ENCODE measurements around the gene VIL1.
A peak's percentile ranks its signal among the peaks of the same experiment; 100 is the strongest.

Gene VIL1

DNA sequence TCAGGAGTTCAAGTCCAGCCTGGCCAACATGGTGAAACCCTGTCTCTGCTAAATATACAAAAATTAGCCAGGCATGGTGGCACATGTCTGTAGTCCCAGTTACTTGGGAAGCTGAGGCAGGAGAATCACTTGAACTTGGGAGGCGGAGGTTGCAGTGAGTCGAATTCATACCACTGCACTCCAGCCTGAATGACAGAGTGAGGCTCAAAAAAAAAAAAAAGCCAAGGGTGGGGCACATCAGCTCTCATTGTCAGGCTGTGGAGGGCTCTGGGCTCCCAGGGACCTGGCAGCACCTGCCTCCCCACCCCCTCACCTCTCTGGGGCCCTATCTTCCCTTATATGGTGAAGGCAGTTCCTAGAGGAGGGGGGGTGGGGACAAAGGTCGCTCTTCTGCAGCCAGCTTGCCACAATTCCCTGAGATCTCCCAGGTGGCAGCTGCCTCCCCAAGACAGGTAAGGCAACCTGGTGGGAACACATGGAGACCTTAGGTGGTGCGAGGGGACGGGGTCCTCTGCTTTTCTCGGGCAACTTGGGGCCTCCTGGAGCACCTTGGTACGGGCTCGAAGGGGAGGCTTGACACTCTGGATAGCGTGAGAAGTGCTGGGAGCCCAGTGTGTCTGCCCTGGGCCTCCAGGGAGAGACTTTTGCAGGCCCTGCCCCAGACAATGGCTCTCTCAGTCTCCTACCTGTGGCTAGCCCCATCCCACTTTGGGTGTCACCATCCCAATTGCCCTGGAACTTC, at the start of gene VIL1:
Gene VIL1, plus strand, starts transcription at position 407 of the 742 bp plus-strand sequence. CDS start 4,656 bp downstream, outside the sequence.
- TF ChIP-seq FOXP2 (optimal IDR thresholded peaks at IDR 0.05; ENCODE audit: control extremely low read depth, extremely low read length, insufficient read depth) (no peak), EZH2 (IDR thresholded peaks at IDR 0.05) (no peak), POLR2AphosphoS5 (IDR thresholded peaks at IDR 0.05; ENCODE audit: borderline replicate concordance, low read depth, low read length) (no peak)
- no peak within 1 kb of the TSS for H3K9ac ChIP-seq (ENCODE audit: insufficient read length)
- no peak within 1 kb of the TSS for H3K27ac ChIP-seq
- no peaks in the 10 kb centered on the region for H3K9me3 ChIP-seq (ENCODE audit: low read depth, low read length)
- H3K4me3 ChIP-seq, result no peak within 1 kb of the TSS
- no peaks in the 10 kb centered on the region for H3K36me3 ChIP-seq (ENCODE audit: insufficient read depth, low read length)
- no peak for DNase-seq (ENCODE audit: low read depth, low spot score)

DNA sequence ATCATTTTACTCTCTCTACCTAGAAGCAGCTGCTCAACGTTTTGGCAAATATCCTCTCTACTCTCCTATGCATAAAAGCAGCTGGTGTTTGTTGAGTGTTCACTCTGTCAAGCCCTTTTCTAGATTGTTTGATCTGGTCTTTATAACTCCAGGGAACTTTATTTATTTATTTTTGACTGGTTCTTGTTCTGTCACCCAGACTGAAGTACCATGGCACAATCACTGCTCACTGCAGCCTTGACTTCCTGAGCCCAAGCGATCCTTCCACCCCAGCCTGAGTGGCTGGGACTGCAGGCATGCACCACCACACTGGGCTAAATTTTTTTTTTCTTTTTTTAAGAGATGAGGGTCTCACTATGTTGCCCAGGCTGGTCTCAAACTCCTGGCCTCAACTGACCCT, 49.6 kb upstream of the VIL1 start:
- Histone ChIP-seq H3K9me3 (ENCODE audit: low read depth, low read length) (no peaks in the 10 kb centered on the region), H3K36me3 (ENCODE audit: insufficient read depth, low read length) (no peaks in the 10 kb centered on the region), H3K9ac (ENCODE audit: insufficient read length) (no peak overlapping the region), H3K27ac (no peak overlapping the region), H3K4me3 (no peak overlapping the region)
- DNase-seq (ENCODE audit: low read depth, low spot score), result no peak
- TF ChIP-seq POLR2AphosphoS5 (IDR thresholded peaks at IDR 0.05; ENCODE audit: borderline replicate concordance, low read depth, low read length), result no peak
- TF ChIP-seq EZH2 (IDR thresholded peaks at IDR 0.05), result no peak
- TF ChIP-seq FOXP2 (optimal IDR thresholded peaks at IDR 0.05; ENCODE audit: control extremely low read depth, extremely low read length, insufficient read depth), result no peak

DNA sequence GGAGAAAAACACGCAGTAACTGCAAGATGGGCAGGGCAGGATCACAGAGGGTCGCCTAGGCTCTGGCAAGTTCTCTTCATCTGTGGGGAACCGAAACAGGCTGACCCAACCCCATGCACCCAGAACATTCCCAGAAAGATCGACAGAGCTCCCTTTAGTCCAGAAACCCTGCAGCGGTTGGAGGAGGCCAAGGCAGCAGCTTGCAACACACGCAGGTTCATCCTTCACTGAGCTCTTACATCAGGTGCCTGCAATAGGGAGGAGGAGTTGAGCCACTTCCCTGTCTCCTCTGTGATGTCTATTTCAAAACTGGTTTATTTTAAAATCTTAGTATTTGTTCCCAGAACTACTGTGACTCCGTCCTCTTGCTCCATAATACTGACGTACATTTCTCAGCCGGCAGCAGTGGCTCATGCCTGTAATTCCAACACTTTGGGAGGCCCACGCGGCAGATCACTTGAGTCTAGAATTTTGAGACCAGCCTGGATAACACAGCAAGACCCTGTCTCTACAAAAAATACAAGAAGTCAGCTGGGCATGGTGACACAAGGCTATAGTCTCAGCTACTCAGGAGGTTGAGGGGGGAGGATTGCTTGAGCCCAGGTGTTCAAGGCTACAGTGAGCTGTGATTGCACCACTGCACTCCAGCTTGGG, 48.4 kb upstream of the VIL1 start:
- Histone ChIP-seq H3K36me3 (ENCODE audit: insufficient read depth, low read length) (no peaks in the 10 kb centered on the region), H3K4me3 (no peak overlapping the region), H3K9ac (ENCODE audit: insufficient read length) (no peak overlapping the region), H3K9me3 (ENCODE audit: low read depth, low read length) (no peaks in the 10 kb centered on the region), H3K27ac (no peak overlapping the region)
- no peak for DNase-seq (ENCODE audit: low read depth, low spot score)
- TF ChIP-seq POLR2AphosphoS5 (IDR thresholded peaks at IDR 0.05; ENCODE audit: borderline replicate concordance, low read depth, low read length), result no peak
- no peak for TF ChIP-seq FOXP2 (optimal IDR thresholded peaks at IDR 0.05; ENCODE audit: control extremely low read depth, extremely low read length, insufficient read depth)
- no peak for TF ChIP-seq EZH2 (IDR thresholded peaks at IDR 0.05)

DNA sequence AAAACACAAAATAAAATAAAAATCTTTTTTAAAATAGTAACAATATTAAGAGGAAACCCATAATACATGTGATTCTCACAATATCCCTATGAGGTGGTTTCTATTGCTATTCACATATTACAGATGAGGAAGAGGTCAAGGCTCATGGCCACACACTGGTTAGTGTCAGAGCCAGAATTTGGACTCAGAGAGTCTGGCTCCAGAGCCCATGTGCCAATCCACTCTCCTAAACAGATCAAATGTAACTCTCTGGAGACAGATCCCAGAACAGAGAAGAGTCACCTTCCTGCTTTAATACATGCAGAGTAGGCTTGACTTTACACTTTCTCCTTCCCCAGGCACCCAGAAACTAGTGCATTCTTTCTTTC, 47.0 kb upstream of the VIL1 start:
- no peak for TF ChIP-seq POLR2AphosphoS5 (IDR thresholded peaks at IDR 0.05; ENCODE audit: borderline replicate concordance, low read depth, low read length)
- no peak for TF ChIP-seq FOXP2 (optimal IDR thresholded peaks at IDR 0.05; ENCODE audit: control extremely low read depth, extremely low read length, insufficient read depth)
- no peak for TF ChIP-seq EZH2 (IDR thresholded peaks at IDR 0.05)
- H3K36me3 ChIP-seq (ENCODE audit: insufficient read depth, low read length), result no peaks in the 10 kb centered on the region
- no peak overlapping the region for H3K4me3 ChIP-seq
- no peak overlapping the region for H3K9ac ChIP-seq (ENCODE audit: insufficient read length)
- H3K27ac ChIP-seq, result no peak overlapping the region
- H3K9me3 ChIP-seq (ENCODE audit: low read depth, low read length), result no peaks in the 10 kb centered on the region
- no peak for DNase-seq (ENCODE audit: low read depth, low spot score)

DNA sequence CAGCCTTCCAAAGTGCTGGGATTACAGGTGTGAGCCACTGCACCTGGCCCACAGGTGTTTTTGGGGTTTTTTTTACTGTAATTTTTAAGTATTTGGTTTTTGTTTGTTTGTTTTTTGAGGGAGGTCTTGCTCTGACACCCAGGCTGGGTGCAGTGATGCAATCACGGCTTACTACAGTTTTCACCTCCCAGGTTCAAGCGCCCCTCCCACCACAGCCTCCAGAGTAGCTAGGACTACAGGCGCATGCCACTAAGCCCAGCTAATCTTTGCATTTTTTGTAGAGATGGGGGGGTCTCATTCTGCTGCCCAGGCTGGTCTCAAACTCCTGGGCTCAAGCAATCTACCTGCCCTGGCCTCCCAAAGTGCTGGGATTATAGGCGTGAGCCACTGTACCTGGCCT, 44.1 kb upstream of the VIL1 start:
- no peak for TF ChIP-seq FOXP2 (optimal IDR thresholded peaks at IDR 0.05; ENCODE audit: control extremely low read depth, extremely low read length, insufficient read depth)
- Histone ChIP-seq H3K36me3 (ENCODE audit: insufficient read depth, low read length) (no peaks in the 10 kb centered on the region), H3K27ac (no peak overlapping the region), H3K9me3 (ENCODE audit: low read depth, low read length) (no peaks in the 10 kb centered on the region), H3K4me3 (no peak overlapping the region), H3K9ac (ENCODE audit: insufficient read length) (no peak overlapping the region)
- no peak for DNase-seq (ENCODE audit: low read depth, low spot score)

DNA sequence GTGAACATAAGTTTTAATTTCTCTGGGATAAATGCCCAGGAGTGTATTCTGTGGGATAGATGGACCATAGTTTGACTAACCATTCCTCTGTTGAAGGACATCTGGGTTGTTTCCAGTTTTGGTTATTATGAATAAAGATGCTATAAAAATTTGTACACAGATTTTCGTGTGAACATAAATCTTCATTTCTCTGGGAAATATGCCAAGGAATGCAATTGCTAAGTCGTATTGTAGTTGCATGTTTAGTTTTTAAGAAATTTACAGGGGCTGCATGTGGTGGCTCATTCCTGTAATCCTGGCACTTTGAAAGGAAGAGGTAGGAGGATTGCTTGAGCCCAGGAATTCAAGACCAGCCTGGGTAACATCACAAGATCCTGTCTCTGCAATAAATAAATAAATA, 43.7 kb upstream of the VIL1 start:
- DNase-seq (ENCODE audit: low read depth, low spot score), result no peak
- Histone ChIP-seq H3K36me3 (ENCODE audit: insufficient read depth, low read length) (no peaks in the 10 kb centered on the region), H3K4me3 (no peak overlapping the region), H3K9ac (ENCODE audit: insufficient read length) (no peak overlapping the region), H3K9me3 (ENCODE audit: low read depth, low read length) (no peaks in the 10 kb centered on the region), H3K27ac (peak overlapping the region; percentile 71; the same call in 1 of the 2 replicates)
- TF ChIP-seq FOXP2 (optimal IDR thresholded peaks at IDR 0.05; ENCODE audit: control extremely low read depth, extremely low read length, insufficient read depth) (no peak), POLR2AphosphoS5 (IDR thresholded peaks at IDR 0.05; ENCODE audit: borderline replicate concordance, low read depth, low read length) (no peak), EZH2 (IDR thresholded peaks at IDR 0.05) (no peak)

DNA sequence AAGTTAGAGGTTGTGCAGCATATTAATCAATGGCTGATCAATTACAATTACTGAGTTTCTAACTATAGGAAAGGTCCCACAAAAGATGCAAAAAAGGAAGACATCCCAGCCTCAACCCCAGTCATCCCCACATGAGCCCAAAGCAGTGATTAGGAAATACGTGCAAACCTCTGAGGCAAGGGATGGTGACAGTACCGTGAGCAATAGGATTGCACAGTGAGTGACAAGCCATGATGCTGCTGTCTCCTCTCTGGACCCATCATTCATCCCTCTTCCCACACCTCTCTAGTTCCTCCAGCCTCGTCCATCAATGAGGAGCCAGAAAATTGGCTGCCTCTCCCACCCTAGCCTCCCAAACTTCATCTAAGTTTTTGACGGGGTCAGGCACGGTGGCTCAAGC, 40.9 kb upstream of the VIL1 start:
- H3K9me3 ChIP-seq (ENCODE audit: low read depth, low read length), result no peaks in the 10 kb centered on the region
- H3K9ac ChIP-seq (ENCODE audit: insufficient read length), result no peak overlapping the region
- no peak overlapping the region for H3K27ac ChIP-seq
- no peaks in the 10 kb centered on the region for H3K36me3 ChIP-seq (ENCODE audit: insufficient read depth, low read length)
- TF ChIP-seq EZH2 (IDR thresholded peaks at IDR 0.05), result no peak
- TF ChIP-seq POLR2AphosphoS5 (IDR thresholded peaks at IDR 0.05; ENCODE audit: borderline replicate concordance, low read depth, low read length), result no peak
- no peak for TF ChIP-seq FOXP2 (optimal IDR thresholded peaks at IDR 0.05; ENCODE audit: control extremely low read depth, extremely low read length, insufficient read depth)
- H3K4me3 ChIP-seq, result no peak overlapping the region
- DNase-seq (ENCODE audit: low read depth, low spot score), result no peak

DNA sequence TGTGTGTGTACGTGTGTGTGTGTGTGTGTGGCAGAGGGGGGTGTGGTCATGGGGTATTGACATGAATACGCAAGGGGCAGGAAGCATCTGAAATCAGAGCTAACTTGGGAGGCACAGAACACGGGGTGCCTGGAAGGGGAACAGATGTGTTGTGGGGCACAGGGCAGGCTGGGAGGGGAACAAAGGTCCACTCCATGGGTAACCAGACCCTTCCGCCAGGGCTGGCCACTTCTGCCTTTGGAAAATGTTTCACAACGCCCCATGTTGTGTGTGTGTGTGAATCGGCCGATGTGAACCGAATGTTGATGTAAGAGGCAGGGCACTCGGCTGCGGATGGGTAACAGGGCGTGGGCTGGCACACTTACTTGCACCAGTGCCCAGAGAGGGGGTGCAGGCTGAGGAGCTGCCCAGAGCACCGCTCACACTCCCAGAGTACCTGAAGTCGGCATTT, 37.0 kb upstream of the VIL1 start, which contains the start of gene SLC11A1:
Gene SLC11A1, plus strand, starts transcription at position 358 of the 451 bp plus-strand sequence. CDS start 96 bp downstream, outside the sequence.
- Histone ChIP-seq H3K27ac (no peak within 1 kb of the TSS), H3K9ac (ENCODE audit: insufficient read length) (no peak within 1 kb of the TSS), H3K36me3 (ENCODE audit: insufficient read depth, low read length) (no peaks in the 10 kb centered on the region), H3K4me3 (no peak within 1 kb of the TSS), H3K9me3 (ENCODE audit: low read depth, low read length) (no peaks in the 10 kb centered on the region)
- no peak for DNase-seq (ENCODE audit: low read depth, low spot score)
- TF ChIP-seq EZH2 (IDR thresholded peaks at IDR 0.05) (no peak), POLR2AphosphoS5 (IDR thresholded peaks at IDR 0.05; ENCODE audit: borderline replicate concordance, low read depth, low read length) (no peak), FOXP2 (optimal IDR thresholded peaks at IDR 0.05; ENCODE audit: control extremely low read depth, extremely low read length, insufficient read depth) (no peak)

Measured in SK-N-MC (cell line).